DMS 273 (cell line): Measurements from ENCODE around the gene AGAP2.

Source experiments
- DNase-seq: peaks from one replicate; lab custom pipeline; 2025; ENCODE audit not compliant: unreplicated experiment; lab: John Stamatoyannopoulos, UW

The AGAP2 gene

DNA sequence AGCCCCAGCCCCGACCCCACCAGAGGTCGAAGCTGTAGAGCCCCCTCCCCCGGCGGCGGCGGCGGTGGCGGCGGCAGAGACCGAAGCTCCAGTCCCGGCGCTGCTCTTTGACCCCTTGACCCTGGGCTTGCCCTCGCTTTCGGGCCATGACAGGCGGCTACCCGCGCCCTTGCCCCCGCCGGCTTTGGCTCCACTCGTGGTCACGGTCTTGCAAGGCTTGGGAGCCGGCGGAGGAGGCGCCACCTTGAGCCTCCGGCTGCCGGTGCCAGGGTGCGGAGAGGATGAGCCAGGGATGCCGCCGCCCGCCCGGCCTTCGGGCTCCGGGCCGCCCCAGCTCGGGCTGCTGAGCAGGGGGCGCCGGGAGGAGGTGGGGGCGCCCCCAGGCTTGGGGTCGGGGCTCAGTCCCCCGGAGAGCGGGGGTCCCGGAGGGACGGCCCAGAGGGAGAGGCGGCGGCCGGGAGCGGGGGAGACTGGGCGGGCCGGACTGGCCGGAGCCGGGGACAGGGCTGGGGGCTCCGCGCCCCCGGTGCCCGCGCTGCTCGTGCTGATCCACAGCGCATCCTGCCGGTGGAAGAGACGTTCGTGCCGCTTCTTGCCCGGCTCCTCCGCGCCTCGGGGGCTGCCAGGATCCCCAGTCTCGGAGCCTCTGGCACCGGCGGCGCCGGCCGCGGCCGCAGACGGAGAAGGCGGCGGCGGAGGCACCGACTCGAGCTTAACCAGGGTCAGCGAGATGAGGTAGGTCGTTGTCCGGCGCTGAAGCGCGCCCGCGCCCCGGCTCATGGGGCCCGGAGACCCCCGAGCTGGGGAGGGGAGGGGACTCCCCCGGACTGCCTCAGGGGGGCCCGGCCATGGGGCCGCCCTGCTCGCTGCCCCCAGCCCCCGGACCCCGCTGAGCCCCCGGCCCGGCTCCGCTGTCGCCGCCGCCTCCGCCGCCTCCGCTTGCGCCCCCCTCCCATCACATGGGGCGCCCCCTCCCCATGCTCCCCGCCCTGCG, 778 bp downstream of the AGAP2 start:
- DNase-seq: peak; percentile 66

DNA sequence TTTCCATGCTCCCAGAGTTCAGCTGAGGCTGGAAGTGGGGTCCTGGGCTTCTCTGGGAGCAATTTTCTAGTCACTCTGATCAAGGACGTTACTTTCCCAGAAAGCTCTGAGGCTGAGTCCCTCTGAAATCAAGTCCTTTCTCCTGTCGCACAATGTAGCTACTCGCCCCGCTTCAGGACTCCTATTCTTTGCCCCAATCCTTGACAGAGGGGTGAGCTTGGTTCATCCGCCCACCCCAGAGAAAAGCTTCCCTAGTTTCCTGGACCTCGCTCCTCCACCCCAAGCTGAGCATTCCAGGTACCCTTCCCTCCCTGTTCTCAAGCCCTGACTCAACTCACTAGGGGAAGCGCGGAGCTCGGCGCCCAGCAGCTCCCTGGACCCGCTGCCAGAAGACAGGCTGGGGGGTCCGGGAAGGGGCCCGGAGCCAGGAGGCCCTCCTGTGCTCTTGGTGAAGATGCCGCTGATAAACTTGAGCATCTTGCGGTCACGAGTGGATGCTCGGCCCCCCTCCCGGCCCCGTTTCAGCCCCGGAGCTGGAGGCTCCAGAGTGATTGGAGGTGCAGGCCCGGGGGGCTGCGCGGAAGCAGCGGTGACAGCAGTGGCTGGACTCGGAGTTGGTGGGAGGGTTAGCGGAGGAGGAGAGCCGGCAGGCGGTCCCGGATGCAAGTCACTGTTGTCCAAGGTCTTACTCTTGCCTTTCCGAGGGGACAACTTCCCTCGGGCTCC, 1.6 kb downstream of the AGAP2 start:
- DNase-seq: peak; percentile 54

DNA sequence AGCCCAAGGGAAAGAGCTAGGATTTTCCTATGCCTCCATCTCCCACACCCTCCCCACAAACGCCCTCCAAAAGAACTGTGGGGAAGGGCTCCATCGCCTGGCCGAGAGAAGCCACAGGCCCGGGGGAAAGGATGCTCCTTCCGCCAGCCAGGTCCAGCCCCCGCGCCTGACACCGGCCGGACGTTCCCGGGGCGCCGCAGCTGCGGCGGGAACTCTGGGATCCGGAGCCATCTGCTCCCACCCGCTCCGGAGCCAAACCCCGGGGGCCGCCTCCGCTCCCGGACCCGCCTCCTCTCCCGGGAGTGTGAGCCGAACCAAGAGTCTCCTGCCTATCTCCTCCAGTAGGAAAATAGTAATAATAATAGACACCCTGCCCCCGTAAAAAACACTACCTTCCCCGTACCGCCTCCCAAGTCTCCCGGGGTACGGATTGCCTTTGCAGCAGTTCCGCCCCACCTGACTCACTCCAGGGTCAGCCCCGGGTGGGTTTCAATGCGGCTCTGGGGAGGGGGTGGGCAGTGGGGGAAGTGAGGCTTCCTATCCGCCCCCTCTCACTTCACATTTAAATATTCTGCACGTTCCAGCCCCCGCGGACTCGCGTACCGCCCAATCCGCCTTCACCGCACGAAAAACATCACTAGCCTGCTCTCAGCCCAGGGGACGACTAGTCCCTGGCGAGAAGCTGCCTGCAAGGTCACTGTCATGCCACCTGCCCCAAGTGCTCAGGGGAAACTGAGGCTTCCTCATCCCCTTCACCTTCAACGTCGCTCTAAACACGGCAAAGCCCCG, 2.4 kb downstream of the AGAP2 start:
- peak; percentile 84 for DNase-seq

DNA sequence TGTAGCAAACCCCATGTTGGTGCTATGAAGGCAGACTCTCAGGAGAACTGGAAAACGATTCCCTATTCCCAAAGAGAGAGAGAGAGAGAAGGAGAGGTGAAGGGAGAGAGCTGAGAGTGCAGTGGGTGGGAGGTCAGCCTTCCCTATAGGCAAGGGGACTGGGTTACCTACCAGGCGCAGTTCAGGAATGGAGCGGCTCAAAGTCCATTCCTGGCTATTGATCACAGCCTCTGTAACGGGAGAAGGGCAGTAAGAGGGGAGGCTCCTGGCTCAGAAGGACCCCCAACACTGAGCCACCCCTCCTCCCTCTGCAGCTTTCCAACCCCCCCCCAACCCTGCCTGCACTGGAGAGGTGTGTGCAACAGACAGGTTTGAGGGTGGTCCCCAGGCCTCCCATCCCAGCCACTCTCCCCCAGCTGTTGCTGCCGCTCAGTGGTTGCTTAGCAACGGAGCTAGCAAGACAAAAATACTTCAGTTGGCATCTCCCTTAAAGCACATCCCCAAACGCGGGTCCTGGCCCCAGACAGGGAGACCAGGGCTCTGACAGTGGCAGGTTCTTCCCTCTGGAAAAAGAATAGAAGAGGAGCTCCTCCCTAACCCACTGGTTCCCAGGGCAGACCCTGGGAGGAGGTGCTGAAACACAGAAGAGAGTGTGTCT, 3.2 kb downstream of the AGAP2 start:
- peak; percentile 72 for DNase-seq

DNA sequence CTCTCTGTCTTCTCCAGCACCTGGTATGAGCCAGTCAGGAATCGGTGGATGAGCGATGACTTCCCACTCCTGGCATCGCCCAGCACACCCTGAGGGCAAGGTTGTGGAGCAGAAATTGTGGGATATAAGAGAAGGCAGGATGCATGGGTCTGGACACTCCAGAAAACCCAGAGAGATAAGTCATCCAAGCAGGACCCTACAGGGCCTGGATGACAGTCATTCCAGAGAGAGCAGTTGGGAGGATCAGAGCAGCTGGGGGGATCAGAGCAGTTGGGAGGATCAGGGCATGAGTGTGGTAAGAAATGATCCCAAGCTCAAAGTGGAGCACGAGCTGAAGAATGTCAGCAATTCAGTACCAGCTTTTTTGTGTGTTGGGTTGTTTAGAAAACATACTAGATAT, 4.0 kb downstream of the AGAP2 start:
- DNase-seq: no peak

DNA sequence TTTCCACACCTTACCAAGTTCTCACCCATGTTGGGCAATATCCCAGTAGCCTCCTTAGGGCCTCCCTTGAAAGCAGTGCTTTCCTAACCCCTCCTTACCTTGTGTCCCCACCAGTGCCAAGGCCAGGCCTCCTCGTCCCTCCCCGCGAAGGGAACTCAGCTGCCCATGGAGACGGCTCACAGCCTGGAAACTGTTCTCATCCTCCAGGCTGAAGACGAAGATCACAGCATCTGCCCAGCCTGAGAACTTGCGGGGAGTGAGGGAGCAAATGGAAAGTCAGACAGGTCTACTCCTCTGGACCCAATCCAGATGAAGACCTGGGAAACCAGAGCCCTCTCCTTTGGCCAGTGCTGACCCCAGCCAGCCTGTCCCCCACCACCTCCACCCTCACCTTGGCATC, 4.6 kb downstream of the AGAP2 start:
- DNase-seq: no peak

DNA sequence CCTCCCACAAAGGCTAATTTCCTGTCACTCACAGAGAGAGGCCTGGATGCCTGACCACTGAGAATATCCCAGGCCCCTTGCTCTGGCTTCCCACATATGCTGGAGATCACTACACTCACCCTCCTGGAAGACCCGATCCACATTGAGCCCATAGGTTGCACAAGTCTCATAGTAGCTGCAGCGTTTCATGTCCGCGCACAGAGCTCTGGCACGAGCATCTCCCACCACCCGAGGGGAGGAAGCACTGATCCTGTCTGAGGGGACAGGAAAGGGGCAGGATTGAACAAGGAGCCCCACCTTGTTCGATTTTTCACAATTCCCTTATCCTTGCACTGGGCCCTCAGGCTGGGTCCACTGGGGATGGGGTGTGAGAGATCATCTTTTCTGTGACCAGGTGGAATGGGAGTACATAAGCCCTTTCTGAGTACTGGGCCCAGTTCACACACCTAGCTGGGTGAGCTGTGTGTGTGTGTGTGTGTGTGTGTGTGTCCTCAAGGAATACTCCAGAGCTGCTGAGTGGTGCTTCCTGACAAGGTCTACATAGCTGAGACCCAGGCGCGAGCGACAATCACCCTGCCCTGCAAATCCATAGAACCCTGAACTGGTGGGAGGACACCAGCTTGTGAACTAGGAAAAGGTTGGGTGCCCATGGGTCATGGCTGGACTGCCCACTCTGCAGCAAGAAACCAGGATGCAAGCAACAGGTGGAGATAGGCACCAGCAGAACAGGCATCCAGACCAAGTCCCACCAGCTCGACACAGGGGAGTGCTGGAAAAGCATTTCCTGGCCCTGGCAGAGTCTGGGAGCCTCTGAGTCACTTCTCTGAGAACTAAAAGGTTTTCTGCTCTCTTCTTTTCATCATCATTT, 5.6 kb downstream of the AGAP2 start:
- no peak for DNase-seq

DNA sequence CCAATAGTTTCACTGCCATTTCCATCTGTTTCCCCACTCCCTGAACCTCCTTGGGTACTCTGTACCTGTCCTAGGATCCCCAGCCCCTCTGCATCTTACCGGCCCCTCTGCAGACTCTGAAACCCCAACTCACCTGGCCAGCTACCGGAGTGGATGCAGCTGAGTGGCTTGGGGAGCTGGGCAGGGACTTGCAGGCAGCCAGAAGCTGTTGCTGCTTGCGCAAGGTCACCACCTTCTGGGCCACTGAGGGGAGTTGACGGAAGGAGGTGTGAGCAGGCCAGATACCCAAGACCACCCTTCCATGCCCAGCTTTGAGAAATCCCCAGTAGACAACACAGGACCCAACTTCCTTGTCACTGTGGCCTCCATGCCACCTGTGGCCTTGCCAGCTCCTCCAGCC, 6.3 kb downstream of the AGAP2 start:
- DNase-seq: no peak

DNA sequence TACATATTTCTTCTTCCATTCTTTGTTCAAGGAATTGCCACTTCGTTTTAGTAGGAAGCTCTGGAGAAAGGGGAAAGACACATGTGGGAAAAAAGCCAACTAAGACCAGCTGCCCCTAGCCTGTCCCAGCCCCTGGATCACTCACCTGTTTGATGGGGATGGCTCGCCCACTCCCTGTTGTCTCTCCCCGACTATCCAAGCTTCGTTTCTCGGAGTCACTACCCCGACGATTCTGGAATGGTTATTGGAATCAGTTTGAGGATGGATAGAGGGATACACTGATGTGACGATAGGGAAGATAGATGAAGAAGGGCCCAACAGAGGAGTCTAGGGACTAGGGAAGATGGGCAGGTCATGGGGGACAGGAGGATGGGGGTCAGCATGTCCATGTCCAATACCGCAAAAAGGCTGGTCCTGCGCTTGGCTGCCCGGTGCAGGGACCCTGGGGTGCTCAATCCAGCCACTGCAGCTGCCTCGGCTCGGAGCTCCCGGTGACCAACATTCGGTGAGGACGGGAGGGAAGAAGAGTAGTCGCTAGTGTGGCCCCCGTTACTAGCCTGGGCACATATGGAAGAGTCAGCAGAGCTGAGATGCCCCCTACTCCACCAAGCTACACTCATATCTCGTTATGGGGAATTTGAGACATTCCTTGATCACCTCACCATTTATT, 7.0 kb downstream of the AGAP2 start:
- DNase-seq: no peak

DNA sequence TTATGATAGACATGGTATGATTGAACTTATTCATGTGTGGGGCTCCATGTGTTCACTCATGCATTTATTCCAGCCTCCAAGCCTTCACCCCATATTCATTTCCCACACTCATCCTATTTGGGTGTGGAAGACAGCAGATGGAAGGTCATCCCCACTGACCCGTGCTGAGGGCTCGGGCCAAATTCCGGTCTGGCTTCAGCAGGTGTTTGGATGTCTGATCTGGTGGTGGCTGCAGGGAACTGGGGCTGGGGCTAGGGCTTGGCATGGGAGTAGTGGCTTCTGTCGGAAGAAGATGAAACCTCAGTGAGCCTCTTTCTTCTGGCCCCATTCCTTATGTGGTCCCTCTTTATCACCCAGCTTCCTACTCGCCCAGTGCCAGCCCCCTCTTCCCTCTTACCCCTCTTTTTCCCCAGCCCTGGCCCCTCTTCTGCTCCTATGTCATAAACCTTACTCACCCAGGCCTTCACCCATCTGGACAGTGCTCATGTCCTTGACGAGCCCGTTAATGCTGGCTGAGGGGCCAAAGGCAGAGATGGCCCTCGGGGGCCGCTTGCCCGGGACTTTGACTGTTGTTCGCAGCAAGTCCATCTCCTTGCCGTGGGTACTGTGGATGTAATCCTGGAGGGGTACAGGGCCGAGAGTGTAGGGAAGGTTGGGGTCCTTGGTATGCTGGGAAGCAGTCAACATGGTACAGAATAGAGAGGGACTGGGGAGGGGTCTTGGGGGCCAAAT, 8.0 kb downstream of the AGAP2 start:
- no peak for DNase-seq

DNA sequence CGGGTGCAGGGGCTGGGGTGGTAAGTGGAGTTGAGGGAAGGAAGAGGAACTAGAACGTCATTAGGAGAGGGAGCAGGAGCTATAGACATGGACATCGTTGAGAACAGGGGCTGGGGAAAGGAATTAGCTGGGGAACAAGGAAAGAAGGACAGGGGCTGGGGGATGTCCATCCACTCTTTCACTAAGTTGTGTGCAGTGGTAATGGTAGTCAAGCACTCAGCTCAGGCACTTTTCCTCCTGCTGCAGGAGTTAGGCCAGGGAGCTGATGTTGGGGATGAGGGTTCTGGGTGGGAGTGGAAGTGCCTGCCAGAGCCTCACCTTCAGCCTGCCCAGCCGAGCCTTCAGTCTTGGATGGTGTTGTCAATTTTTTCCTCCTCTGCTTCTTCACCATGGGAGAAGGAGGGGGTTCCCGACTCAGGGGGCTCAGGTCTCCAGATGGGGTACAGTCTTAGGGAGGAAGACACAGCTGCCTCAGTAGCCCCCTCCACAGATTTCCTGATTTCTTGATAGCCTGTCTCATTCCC, 9.2 kb downstream of the AGAP2 start:
- no peak for DNase-seq

DNA sequence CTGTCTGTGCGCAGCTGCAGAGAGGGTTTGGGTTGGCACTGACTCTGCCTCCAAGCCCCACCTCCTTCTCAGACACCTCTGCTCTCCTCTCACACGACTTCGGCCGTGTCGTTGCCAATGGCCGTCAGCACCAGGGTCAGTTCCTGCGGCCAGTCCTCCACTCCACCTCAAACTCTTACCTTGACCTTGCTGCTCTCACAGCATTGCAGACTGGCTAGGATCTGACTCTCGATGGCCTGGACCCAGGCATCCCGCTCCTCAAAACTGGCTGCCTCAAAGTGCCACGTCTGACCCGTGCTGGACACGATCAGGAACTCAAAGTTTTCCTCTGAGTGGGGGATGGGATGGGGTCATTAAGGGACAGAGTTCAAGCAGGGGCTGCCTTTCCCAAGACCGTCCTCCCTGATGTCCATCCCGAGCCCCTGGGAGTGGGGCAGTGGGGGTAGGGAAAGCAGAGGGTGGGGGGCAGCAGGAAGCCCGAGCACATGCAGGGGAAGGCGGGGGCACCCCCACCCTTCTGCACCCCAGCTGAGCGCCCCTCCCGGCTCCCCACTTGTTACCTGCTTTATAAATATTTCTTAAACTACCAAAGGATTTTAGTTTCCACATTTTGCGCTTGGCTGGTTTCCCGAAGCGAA, 10.7 kb downstream of the AGAP2 start:
- DNase-seq: no peak

DNA sequence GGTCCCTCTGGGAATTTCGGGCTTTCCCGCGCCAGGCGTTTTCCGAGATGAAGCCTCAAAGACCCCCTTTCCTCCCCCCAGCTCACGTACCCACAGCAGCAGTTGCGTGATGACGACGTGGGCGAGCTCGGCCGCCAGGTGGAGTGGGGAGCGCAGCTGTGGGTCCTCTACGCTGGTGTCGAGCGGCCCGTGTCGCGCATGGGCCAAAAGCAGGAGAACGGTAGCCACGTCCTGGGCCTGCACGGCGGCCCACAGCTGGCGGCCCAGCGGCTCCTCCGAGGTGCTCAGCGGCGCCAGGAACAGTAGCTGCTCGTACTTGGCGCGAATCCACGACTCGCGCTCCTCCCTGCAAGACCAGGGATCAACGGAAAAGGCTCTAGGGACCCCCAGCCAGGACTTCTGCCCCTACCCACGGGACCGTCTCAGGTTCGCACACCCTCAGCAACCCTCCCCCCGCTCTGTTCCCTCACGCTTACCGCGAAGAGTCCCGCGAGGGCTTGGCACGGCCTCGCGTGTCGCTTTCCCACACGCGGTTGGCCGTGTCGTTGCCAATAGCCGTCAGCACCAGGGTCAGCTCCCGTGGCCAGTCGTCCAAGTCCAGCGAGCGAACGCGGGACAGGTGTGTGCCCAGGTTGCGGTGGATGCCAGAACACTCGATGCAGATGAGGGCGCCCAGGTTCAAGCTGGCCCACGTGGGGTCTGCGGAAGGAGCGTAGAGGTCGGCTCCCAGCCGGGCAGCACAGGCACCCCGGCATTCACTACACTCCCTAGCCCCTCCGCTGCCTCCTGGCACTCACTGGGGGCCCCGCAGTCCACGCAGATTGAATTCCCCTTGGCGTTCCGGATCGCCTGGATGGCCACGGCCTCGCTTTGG, 11.4 kb downstream of the AGAP2 start:
- peak; percentile 52 for DNase-seq

DNA sequence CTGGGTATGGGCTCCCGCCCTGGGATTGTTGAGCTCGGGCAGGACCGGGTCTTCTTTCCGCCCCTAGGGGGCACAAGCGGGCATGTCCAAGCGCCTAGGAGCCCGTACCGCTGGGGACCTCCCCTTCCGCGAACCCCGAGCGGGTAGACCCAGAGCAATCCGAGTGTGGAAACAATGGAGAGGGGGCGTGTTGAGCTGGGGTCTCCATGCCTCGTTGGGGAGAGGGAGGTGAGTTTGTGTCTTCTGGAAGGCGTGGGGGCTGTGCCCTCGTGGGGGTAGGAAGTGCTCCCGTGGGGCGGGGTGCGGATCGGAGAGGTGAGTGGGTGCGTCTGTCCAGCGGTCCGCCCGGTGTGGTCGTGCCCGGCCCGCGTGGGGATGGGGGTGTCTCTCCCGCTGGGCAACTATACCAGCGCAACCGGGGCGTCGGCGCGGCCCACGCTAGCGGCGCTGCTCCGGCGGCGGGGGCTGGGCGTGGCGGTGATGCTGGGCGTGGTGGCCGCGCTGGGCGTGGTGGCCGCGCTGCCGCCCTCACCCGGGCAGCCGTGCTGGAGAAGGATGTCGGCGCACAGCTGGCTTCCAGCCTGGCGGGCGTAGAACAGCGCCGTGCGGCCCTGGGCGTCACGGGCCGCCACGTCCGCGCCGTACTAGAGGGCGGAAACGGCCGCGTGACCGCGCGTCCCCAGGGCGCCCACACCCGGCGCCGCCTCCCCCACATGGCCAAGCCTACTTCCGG, 12.2 kb downstream of the AGAP2 start:
- peak; percentile 93 for DNase-seq

DNA sequence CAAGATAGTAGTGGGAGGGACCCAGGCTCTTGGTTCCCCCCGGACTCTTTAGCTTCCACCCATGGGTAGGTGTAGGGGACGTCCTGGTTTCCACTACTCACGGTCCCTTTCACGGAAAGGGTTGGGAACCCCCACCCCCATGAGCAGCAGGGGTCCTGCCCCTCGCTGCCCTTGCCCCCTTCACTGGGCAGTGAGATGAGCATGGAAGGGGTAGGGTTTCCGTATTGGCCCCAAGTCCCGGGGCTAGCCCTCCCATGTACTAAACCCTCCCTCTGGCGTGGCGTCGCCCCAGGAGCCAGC, 12.7 kb downstream of the AGAP2 start:
- DNase-seq: no peak

DNA sequence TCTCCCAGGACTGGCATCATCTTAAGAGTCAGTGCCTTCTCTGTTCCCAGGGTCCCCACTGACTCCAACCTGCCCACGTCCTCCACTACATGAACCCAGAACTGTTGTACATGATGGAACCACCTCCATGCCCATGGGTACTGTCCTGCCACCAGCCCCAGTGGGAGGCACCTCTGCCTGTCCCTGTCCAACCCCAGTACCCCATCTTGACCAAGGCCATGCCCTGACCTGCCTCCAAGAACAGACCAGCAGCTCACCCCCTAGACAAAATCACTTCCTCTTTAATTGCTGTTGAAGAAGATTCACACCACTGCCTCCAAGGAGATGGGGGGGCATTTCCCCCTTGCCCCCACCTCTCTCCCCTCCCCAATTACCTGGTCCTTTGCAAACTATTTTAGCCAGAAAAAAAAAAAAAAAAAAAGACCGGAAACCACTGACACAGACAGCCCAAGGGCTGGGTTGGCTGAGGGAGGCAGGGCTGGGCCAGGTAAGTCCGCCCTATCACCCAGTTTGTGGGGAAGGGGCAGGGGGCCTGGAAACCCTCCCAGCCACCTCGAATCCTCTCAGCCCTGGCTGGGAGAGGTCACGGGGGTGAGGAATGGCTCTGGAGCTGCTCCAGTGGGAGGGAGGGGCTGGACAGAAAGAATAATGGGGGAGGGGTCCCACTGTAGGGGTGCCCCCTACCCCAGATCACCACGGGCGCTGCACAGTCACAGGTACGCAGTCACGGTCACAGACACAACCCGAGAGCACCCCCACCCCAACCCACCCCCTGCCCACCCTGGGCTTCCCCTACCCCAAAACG, 13.4 kb downstream of the AGAP2 start:
- DNase-seq: no peak
